Vagina (tissue), 2 donors: Measurements from ENCODE around the gene SGTA. TPM values are rescaled to one million over a fixed set of nuclear protein-coding genes. Genes with fewer than 3 reads are reported as not detected.

Source experiments
- DNase-seq, 2 donors: peaks; one replicate each; pipeline ENCODE4 v3.0.0-alpha.2; 2017; ENCODE audit errors: extremely low spot score in 2 of 2
- H3K27ac ChIP-seq: fragments of 200-600 bp; sonication (generic); one replicate; pipeline ENCODE4 v1.5.1; 2019
- H3K27me3 ChIP-seq: fragments of 200-600 bp; sonication (generic); one replicate; pipeline ENCODE4 v1.5.1; 2019
- H3K36me3 ChIP-seq, 2 donors: fragments of 200-600 bp; sonication (generic); one replicate each; pipeline ENCODE4 v1.5.1; 2017 to 2019
- H3K4me1 ChIP-seq: fragments of 200-600 bp; sonication (generic); one replicate; pipeline ENCODE4 v1.5.1; 2019
- H3K4me3 ChIP-seq, 2 donors: fragments of 200-600 bp; sonication (generic); 1 replicate in 1 of 2; 2 replicates in 1 of 2; pipeline ENCODE4 v1.5.1; 2016 to 2019
- H3K9me3 ChIP-seq: fragments of 200-600 bp; sonication (generic); one replicate; pipeline ENCODE4 v1.5.1; 2019
- POLR2A ChIP-seq, 2 donors: fragments of 450-650 bp; IDR thresholded peaks; one replicate each; pipeline ENCODE4 v1.6.1; 2017; ENCODE audit warnings: antibody characterized with exemption in 2 of 2, mild to moderate bottlenecking in 2 of 2, moderate library complexity in 2 of 2
- POLR2AphosphoS5 ChIP-seq, 2 donors: sonication (generic); formaldehyde crosslinking; IDR thresholded peaks; one replicate each; pipeline ENCODE4 v1.9.0; 2017; ENCODE audit warnings: antibody characterized with exemption in 2 of 2, mild to moderate bottlenecking in 2 of 2, low read depth in 1 of 2; ENCODE audit not compliant: insufficient read depth in 1 of 2
- intact Hi-C: fragments of 100-400 bp; cut with DNase I; formaldehyde crosslinking; loops from one replicate; pipeline ENCODE4 v1.15.1; 2023
- total RNA-seq: library from RNA; depleted of rRNA; stranded (reverse); fragments of >200 nt; gene quantifications from one replicate; pipeline ENCODE4 v1.2.3, GENCODE V29; 2016
- TF ChIP-seq, protein P1 (sequence below), 3 experiments: fragments of 450-650 bp in 2 of 3; fragments of 200-600 bp in 1 of 3; sonication (generic) in 1 of 3; IDR thresholded peaks; one replicate each; pipeline ENCODE4 v1.5.1; 2017 to 2019; ENCODE audit warnings: antibody characterized with exemption in 3 of 3, mild to moderate bottlenecking in 2 of 3, moderate library complexity in 2 of 3

Gene SGTA
- total RNA-seq, 1 donor from 2014 or later, result 58.4 TPM

DNA sequence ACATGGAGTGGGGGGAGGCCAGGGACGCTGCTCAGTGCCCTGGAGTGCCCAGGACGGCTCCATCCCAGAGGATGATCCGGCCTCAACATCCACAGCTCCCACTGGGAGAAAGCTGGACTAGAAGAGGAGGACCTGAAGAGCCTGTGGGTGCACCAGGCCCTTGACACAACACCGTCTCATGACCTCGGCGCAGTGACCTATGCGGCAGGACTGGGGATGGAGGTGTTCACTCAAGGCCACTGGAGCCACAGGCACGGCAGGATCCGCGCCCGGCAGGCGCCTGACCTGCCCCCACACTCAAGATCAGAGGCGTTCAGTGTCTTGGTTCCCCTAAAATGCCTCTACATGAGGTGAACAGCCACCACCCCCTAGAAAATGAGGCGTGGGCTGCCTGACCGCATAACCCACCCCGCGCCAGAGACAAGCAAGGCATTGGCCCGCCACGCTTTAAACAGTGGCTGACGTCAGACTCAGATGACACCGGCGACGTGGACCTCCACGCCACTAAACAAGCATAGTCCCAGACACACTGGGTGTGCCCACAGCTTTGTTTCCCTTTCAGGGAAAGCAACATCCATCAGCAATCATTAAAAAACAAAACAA, 8.0 kb downstream of the SGTA start:
- no peak for DNase-seq
- Histone ChIP-seq H3K36me3 (no peaks in the 10 kb centered on the region), H3K4me1 (peaks cover 39% of the 10 kb centered on the region), H3K9me3 (no peaks in the 10 kb centered on the region), H3K27ac (no peak overlapping the region), H3K27me3 (no peaks in the 10 kb centered on the region), H3K4me3 (no peak overlapping the region)
- intact Hi-C loops, result no loop called here
- no peak for TF ChIP-seq POLR2AphosphoS5 (IDR thresholded peaks at IDR 0.05; ENCODE audit: insufficient read depth in 1 of 2, low read depth in 1 of 2)
- TF ChIP-seq, protein P1, sequence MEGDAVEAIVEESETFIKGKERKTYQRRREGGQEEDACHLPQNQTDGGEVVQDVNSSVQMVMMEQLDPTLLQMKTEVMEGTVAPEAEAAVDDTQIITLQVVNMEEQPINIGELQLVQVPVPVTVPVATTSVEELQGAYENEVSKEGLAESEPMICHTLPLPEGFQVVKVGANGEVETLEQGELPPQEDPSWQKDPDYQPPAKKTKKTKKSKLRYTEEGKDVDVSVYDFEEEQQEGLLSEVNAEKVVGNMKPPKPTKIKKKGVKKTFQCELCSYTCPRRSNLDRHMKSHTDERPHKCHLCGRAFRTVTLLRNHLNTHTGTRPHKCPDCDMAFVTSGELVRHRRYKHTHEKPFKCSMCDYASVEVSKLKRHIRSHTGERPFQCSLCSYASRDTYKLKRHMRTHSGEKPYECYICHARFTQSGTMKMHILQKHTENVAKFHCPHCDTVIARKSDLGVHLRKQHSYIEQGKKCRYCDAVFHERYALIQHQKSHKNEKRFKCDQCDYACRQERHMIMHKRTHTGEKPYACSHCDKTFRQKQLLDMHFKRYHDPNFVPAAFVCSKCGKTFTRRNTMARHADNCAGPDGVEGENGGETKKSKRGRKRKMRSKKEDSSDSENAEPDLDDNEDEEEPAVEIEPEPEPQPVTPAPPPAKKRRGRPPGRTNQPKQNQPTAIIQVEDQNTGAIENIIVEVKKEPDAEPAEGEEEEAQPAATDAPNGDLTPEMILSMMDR (IDR thresholded peaks at IDR 0.05), result no peak

DNA sequence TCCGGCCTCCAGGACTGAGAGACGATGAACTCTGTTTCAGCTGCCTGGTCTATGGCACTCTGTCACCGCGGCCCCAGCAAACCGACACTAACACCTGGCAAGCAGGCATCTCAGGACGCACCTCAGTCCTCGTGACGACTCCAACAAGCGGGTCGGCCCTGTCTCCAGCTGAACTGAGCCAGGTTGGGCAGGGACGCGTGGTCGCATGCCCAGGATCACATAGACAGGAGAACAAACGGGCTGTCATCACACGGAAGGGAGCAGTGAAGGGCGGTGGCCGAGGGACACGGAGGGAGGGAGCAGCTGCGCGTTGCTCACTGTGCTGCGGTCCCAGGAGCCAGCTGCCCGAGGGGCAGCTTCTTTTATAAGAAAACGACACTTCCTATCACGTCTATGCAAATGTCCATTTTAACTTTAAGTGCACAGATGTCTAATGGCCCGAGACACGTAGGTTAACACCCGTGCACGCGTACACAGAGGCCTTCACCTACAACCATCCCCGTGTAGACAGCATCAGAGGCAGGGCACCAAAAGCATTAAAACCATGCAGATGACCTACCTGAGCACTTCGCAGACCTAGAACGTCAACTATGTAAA, 8.9 kb downstream of the SGTA start:
- TF ChIP-seq POLR2A (IDR thresholded peaks at IDR 0.05) (no peak), POLR2AphosphoS5 (IDR thresholded peaks at IDR 0.05; ENCODE audit: insufficient read depth in 1 of 2, low read depth in 1 of 2) (no peak)
- TF ChIP-seq, protein P1 (IDR thresholded peaks at IDR 0.05), result no peak
- Histone ChIP-seq H3K27me3 (no peaks in the 10 kb centered on the region), H3K4me1 (peaks cover 38% of the 10 kb centered on the region)

DNA sequence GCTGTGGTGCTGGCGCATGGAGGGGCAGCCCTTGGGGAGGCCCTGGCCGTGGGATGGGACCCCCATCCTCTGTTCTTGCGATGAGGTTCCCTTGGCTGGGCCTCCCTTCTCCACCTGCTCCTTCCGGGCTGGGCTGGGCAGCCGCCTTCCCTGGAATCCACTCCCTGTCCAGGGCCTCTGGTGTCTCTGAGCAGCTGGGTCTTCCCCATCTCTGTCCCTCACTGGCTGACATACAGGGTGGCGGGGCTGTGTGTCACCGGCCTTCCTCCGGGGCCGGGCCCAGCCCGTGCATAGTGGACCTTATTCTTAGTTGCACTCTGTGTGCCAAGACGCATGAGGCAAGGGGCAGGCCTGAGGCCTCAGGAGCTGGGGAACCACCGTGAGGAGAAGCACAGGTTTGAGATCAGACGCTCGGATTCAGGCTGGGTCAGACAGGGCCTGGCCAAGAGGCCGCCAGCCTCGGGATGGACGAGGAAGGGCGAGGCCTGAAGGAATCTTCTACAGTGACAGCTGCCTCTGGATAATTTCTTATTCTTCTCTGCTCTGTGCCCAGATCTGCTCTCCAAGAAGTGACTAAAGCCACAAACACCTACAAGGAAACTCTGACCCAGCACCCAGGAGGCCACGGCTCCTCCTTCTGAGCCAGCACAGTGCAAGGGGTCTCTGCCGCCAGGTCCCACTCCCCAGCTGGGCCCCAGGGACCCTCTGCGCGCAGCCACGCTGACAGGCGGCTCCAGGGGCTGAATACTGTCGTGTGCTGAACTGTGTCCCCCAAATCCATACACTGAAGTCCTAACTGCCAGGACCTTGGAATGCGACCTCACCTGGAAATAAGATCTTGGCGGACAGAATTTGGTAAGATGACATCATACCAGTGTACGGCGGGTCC, 11.0 kb downstream of the SGTA start:
- H3K27ac ChIP-seq, result no peak overlapping the region
- no peaks in the 10 kb centered on the region for H3K9me3 ChIP-seq

More for the DNA sequence above, 8.9 kb downstream of the SGTA start:
- Histone ChIP-seq H3K4me3 (no peak overlapping the region), H3K27ac (no peak overlapping the region), H3K36me3 (no peaks in the 10 kb centered on the region), H3K9me3 (no peaks in the 10 kb centered on the region)
- no peak for DNase-seq
- intact Hi-C loops, result no loop called here

GRCh38 chr19:2770055-2771013, 12.7 kb downstream of the SGTA start:
- H3K36me3 ChIP-seq, result peaks cover 0 to 28% of the 10 kb centered on the region in 2 donors
- no peaks in the 10 kb centered on the region for H3K27me3 ChIP-seq
- no peak overlapping the region for H3K27ac ChIP-seq
- no peaks in the 10 kb centered on the region for H3K9me3 ChIP-seq
- H3K4me1 ChIP-seq, result peaks cover 30% of the 10 kb centered on the region
- H3K4me3 ChIP-seq, result no peak overlapping the region
- no peak for DNase-seq
- intact Hi-C loops, result no loop called here
- TF ChIP-seq POLR2A (IDR thresholded peaks at IDR 0.05) (no peak), POLR2AphosphoS5 (IDR thresholded peaks at IDR 0.05; ENCODE audit: insufficient read depth in 1 of 2, low read depth in 1 of 2) (peak in 1 of 2 donors; percentile 12)
- TF ChIP-seq, protein P1 (IDR thresholded peaks at IDR 0.05), result no peak

More for the DNA sequence above, 11.0 kb downstream of the SGTA start:
- peaks cover 0 to 11% of the 10 kb centered on the region in 2 donors for H3K36me3 ChIP-seq
- no peak for DNase-seq
- intact Hi-C loops, result no loop called here
- H3K27me3 ChIP-seq, result no peaks in the 10 kb centered on the region
- peaks cover 38% of the 10 kb centered on the region for H3K4me1 ChIP-seq
- TF ChIP-seq POLR2AphosphoS5 (IDR thresholded peaks at IDR 0.05; ENCODE audit: insufficient read depth in 1 of 2, low read depth in 1 of 2), result no peak
- no peak for TF ChIP-seq POLR2A (IDR thresholded peaks at IDR 0.05)
- TF ChIP-seq, protein P1 (IDR thresholded peaks at IDR 0.05), result no peak
- no peak overlapping the region for H3K4me3 ChIP-seq
